GM18858 (cell line): ENCODE measurements around the gene CD8B2.
"Not testable (repeated sequence)": the region's sequence is repeated elsewhere in the genome, so short reads cannot be mapped to it uniquely, and the experiment has no call there.

Experiments used
- ATAC-seq: cut with Tn5 transposase; IDR thresholded peaks from one replicate; pipeline ENCODE4 v1.9.1; 2021; ENCODE audit not compliant: unreplicated experiment

The CD8B2 gene

GRCh38 chr2:106547164-106547903, 60.2 kb downstream of the CD8B2 start:
- no peak for ATAC-seq

GRCh38 chr2:106551417-106552130, 64.4 kb downstream of the CD8B2 start:
- no peak for ATAC-seq

GRCh38 chr2:106552921-106553320, 65.8 kb downstream of the CD8B2 start:
- ATAC-seq = no peak

GRCh38 chr2:106553321-106553720, 66.2 kb downstream of the CD8B2 start:
- no peak for ATAC-seq

GRCh38 chr2:106554411-106554810, 67.2 kb downstream of the CD8B2 start:
- ATAC-seq = no peak

GRCh38 chr2:106555053-106555452, 67.9 kb downstream of the CD8B2 start:
- ATAC-seq = no peak

GRCh38 chr2:106559786-106560185, 72.6 kb downstream of the CD8B2 start:
- not testable (repeated sequence) for ATAC-seq

- no peak for ATAC-seq
These were observed 73.6 kb downstream of the CD8B2 start for GRCh38 chr2:106560773-106561172.

GRCh38 chr2:106561356-106561755, 74.2 kb downstream of the CD8B2 start:
- no peak for ATAC-seq

GRCh38 chr2:106561803-106562202, 74.6 kb downstream of the CD8B2 start:
- ATAC-seq = no peak

GRCh38 chr2:106562268-106563186, 75.4 kb downstream of the CD8B2 start:
- ATAC-seq = no peak

- ATAC-seq = no peak
These were observed 76.0 kb downstream of the CD8B2 start for GRCh38 chr2:106563195-106563594.

- ATAC-seq = no peak
These were observed 78.4 kb downstream of the CD8B2 start for GRCh38 chr2:106565599-106565998.

- no peak for ATAC-seq
These were observed 78.9 kb downstream of the CD8B2 start for GRCh38 chr2:106566050-106566449.

GRCh38 chr2:106566484-106566883, 79.3 kb downstream of the CD8B2 start:
- ATAC-seq = not testable (repeated sequence)

GRCh38 chr2:106570316-106570715, 83.2 kb downstream of the CD8B2 start:
- no peak for ATAC-seq
